ENCODE results near the gene PIK3C2G.

- TF ChIP-seq, protein P1, sequence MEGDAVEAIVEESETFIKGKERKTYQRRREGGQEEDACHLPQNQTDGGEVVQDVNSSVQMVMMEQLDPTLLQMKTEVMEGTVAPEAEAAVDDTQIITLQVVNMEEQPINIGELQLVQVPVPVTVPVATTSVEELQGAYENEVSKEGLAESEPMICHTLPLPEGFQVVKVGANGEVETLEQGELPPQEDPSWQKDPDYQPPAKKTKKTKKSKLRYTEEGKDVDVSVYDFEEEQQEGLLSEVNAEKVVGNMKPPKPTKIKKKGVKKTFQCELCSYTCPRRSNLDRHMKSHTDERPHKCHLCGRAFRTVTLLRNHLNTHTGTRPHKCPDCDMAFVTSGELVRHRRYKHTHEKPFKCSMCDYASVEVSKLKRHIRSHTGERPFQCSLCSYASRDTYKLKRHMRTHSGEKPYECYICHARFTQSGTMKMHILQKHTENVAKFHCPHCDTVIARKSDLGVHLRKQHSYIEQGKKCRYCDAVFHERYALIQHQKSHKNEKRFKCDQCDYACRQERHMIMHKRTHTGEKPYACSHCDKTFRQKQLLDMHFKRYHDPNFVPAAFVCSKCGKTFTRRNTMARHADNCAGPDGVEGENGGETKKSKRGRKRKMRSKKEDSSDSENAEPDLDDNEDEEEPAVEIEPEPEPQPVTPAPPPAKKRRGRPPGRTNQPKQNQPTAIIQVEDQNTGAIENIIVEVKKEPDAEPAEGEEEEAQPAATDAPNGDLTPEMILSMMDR (IDR thresholded peaks at IDR 0.05), result no peak
- no peak for TF ChIP-seq POLR2A (IDR thresholded peaks at IDR 0.05)
These were observed 414.8 kb downstream of the PIK3C2G start for GRCh38 chr12:18676141-18676540.

Measured in lower leg skin (tissue), 3 donors.